WERI-Rb-1 (cell line): ENCODE measurements around the gene PLPP1.

ENCODE experiments used
- DNase-seq: peaks from one replicate; pipeline ENCODE4 v3.0.0-alpha.2; 2020
- H3K27ac ChIP-seq: fragments of 250-450 bp; sonication (Bioruptor Pico); 2 replicates; pipeline ENCODE4 v1.5.1; 2020; ENCODE audit warnings: mild to moderate bottlenecking, moderate library complexity
- H3K27me3 ChIP-seq: fragments of 250-450 bp; sonication (Bioruptor Pico); 2 replicates; pipeline ENCODE4 v1.5.1; 2021; ENCODE audit warnings: mild to moderate bottlenecking, low read depth, moderate library complexity; ENCODE audit not compliant: insufficient read depth, severe bottlenecking
- H3K36me3 ChIP-seq: fragments of 250-450 bp; sonication (Bioruptor Pico); 2 replicates; pipeline ENCODE4 v1.5.1; 2020; ENCODE audit warnings: mild to moderate bottlenecking, moderate library complexity
- H3K4me3 ChIP-seq: 2 replicates; pipeline ENCODE4 v1.5.1; 2011; ENCODE audit warnings: low read depth, mild to moderate bottlenecking, control low read depth, low read length
- H3K9me3 ChIP-seq: fragments of 250-450 bp; sonication (Bioruptor Pico); 2 replicates; pipeline ENCODE4 v1.5.1; 2021; ENCODE audit warnings: mild to moderate bottlenecking, moderate library complexity; ENCODE audit not compliant: severe bottlenecking
- TF ChIP-seq, protein P1 (sequence below): IDR thresholded peaks from 2 replicates; pipeline ENCODE4 v1.5.1; 2011; ENCODE audit warnings: low read depth, mild to moderate bottlenecking, control low read depth, inconsistent platforms, low read length

Gene PLPP1

DNA sequence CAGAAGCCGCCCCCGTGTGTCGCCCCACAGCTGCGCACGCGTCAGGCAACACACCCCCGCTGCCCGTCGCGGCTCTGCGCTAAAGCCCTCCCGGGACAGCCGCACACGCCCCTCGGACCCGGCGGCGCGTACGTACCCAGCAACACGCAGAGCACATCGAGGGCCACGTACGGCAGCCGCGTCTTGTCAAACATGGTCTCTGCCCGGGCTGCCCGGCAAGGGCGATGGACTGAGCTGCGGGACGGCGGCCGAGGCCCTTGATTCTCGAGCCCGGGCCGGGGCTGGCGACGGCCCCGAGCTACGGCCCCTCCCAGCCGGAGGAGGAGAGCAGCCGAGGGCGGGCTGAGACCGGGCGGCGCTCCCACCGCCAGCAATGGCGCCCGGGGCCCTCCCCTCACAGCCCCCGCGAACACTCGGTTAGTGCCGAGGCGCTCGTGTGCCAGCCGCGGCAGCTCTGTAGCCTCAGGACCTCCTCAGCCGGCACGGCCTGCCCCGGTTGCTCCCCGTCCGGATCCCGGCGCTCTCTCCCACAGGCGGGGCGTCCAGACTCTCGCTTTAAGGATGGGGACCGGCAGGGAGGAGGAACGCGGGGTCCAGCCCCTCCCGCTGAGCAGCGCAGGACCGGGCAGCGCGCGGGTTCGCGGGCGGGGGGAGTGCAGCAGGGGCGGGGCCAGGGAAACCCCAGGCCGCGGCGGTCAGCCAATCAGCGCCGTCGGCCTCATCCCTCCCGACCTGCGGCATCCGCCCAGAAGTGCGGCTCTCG lies at the start of gene PLPP1:
PLPP1 (minus strand) TSS at position 529 of the 763 bp plus-strand sequence; CDS start at position 194, 335 bp downstream.
- peak within 1 kb of the TSS; percentile 92 for H3K27ac ChIP-seq
- TF ChIP-seq, protein P1, sequence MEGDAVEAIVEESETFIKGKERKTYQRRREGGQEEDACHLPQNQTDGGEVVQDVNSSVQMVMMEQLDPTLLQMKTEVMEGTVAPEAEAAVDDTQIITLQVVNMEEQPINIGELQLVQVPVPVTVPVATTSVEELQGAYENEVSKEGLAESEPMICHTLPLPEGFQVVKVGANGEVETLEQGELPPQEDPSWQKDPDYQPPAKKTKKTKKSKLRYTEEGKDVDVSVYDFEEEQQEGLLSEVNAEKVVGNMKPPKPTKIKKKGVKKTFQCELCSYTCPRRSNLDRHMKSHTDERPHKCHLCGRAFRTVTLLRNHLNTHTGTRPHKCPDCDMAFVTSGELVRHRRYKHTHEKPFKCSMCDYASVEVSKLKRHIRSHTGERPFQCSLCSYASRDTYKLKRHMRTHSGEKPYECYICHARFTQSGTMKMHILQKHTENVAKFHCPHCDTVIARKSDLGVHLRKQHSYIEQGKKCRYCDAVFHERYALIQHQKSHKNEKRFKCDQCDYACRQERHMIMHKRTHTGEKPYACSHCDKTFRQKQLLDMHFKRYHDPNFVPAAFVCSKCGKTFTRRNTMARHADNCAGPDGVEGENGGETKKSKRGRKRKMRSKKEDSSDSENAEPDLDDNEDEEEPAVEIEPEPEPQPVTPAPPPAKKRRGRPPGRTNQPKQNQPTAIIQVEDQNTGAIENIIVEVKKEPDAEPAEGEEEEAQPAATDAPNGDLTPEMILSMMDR, result no peak
- H3K4me3 ChIP-seq, result peak within 1 kb of the TSS; percentile 91
- no peaks in the 10 kb centered on the region for H3K27me3 ChIP-seq
- no peaks in the 10 kb centered on the region for H3K9me3 ChIP-seq
- H3K36me3 ChIP-seq, result no peaks in the 10 kb centered on the region; the same call in 1 of the 2 replicates
- peak; percentile 92 for DNase-seq

DNA sequence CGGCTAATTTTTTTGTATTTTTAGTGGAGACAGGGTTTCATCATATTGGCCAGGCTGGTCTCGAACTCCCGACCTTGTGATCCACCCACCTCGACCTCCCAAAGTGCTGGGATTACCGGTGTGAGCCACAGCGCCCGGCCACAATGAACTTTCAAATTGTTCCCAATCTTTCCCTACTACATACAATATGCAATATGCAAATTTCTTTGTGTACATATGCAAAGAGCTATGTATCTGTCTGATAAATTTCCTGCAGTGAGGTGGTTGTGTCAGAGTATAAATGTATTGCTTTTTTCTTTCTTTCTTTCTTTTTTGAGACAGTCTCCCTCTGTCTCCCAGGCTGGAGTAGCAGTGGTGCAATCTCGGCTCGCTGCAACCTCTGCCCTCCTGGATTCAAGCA lies 48.8 kb upstream of the PLPP1 start:
- no peaks in the 10 kb centered on the region for H3K36me3 ChIP-seq
- no peak overlapping the region for H3K4me3 ChIP-seq
- TF ChIP-seq, protein P1, result no peak
- no peak overlapping the region for H3K27ac ChIP-seq
- H3K27me3 ChIP-seq, result no peaks in the 10 kb centered on the region
- no peak for DNase-seq
- no peaks in the 10 kb centered on the region for H3K9me3 ChIP-seq

DNA sequence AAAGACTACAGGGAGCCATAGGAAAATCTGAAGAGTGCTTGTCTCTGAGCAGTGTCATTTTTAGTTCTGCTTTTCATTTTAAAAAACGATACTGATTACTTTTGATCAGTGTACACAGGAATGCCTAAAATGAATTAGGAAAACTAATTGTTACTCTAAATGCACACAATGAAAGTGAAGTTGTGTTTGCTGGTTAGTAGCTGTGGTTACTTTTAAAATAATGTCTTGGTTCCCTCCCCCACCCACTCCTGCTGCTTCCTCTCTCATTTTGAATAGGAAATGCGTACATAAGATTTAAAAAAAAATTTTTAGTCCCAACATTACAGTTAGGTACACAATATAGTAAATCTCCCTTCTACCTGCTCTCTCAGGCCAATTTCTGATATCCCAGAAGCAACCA lies 47.5 kb upstream of the PLPP1 start:
- no peaks in the 10 kb centered on the region for H3K27me3 ChIP-seq
- H3K36me3 ChIP-seq, result no peaks in the 10 kb centered on the region
- TF ChIP-seq, protein P1, result no peak
- no peak for DNase-seq
- no peak overlapping the region for H3K4me3 ChIP-seq
- H3K9me3 ChIP-seq, result no peaks in the 10 kb centered on the region
- H3K27ac ChIP-seq, result no peak overlapping the region

DNA sequence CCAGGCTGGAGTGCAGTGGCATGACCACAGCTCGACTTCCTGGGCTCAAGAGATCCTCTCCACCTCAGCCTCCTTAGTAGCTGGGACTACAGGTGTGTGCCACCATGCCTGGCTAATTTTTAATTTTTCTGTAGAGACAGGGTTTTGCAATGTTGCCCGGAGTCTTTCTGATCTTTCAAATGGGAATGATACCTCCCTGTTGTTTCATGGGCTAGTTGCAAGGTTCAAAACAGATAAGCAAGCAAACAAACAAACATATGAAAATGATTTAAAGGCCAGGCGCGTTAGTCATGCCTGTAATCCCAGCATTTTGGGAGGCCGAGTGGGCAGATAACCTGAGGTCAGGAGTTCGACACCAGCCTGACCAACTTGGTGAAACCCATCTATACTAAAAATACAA lies 45.3 kb upstream of the PLPP1 start:
- Histone ChIP-seq H3K27me3 (no peaks in the 10 kb centered on the region), H3K9me3 (no peaks in the 10 kb centered on the region), H3K27ac (no peak overlapping the region), H3K36me3 (no peaks in the 10 kb centered on the region), H3K4me3 (no peak overlapping the region)
- TF ChIP-seq, protein P1, result no peak
- no peak for DNase-seq

DNA sequence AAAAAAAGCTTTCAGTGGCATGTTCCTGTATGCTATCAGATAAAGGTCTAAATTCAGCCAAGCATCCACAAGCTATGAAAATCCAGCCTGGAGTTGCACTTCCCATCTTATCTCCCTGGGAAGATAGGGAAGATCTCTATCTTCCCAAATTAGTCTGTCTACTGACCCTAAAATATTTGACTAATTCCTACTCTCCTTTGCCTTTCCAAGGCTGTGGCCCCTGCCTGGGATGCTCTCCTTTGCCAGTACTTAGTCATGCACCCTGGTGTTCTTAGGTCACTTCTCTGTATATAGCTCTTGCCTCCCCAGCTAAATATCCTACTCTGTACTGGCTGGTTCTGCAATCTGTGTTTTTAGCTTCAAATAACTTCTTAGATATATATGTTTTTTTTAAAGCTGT lies 44.0 kb upstream of the PLPP1 start:
- H3K36me3 ChIP-seq, result no peaks in the 10 kb centered on the region
- TF ChIP-seq, protein P1, result no peak
- no peaks in the 10 kb centered on the region for H3K27me3 ChIP-seq
- no peak overlapping the region for H3K27ac ChIP-seq
- H3K9me3 ChIP-seq, result no peaks in the 10 kb centered on the region
- DNase-seq, result no peak
- no peak overlapping the region for H3K4me3 ChIP-seq
